Activated gamma-delta T cell (primary cell): ENCODE data around the gene SULT1A3.
"Not testable (repeated sequence)": the region's sequence is repeated elsewhere in the genome, so short reads cannot be mapped to it uniquely, and the experiment has no call there.

Experiments
- DNase-seq: peaks from one replicate; lab custom pipeline; 2025; lab: John Stamatoyannopoulos, UW

Gene SULT1A3

DNA sequence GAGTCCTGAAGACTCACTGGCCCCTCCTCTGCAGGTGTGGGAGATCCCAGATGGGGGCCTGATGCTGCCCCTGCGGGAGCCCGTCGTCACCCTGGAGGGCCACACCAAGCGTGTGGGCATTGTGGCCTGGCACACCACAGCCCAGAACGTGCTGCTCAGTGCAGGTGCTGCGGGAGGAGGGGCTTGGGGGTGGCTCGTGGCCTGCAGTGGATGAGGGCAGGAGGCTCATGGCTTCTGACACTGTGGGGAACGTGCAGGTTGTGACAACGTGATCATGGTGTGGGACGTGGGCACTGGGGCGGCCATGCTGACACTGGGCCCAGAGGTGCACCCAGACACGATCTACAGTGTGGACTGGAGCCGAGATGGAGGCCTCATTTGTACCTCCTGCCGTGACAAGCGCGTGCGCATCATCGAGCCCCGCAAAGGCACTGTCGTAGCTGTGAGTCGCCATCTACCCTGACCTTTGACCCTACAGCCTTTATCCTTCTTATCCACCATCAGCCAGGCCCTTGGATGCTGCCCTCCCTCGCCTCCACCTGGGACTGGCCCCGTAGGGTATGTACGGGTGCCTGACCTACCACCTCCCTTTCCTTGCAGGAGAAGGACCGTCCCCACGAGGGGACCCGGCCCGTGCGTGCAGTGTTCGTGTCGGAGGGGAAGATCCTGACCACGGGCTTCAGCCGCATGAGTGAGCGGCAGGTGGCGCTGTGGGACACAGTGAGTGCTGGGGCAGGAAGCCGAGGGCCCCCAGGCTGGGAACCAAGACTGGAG, 12.1 kb upstream of the SULT1A3 start:
- peak; percentile 73 for DNase-seq

DNA sequence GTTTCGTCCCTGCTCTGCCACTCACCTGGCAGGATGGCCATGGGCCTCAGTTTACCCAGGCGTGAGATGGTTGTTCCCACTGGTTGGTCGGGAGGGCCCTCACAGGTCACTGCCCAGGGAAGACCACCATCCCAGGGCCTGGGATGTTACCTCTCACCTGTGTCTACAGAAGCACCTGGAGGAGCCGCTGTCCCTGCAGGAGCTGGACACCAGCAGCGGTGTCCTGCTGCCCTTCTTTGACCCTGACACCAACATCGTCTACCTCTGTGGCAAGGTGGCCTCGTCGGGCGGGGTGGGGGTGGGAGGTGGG, 11.5 kb upstream of the SULT1A3 start:
- no peak for DNase-seq

- no peak for DNase-seq
Observed at GRCh38 chr16:30187971-30188561, 11.0 kb upstream of the SULT1A3 start.

GRCh38 chr16:30191158-30191557, 7.9 kb upstream of the SULT1A3 start:
- not testable (repeated sequence) for DNase-seq

GRCh38 chr16:30193098-30193497, 6.0 kb upstream of the SULT1A3 start:
- DNase-seq = not testable (repeated sequence)

- not testable (repeated sequence) for DNase-seq
Observed at GRCh38 chr16:30193615-30194014, 5.4 kb upstream of the SULT1A3 start, which contains the start of the genes BOLA2B and SLX1A. Gene BOLA2B (minus strand): TSS chr16:30193666. CDS start chr16:30193595, 71 bp downstream. Gene SLX1A (plus strand): TSS chr16:30193875. CDS start chr16:30194085, 210 bp downstream.

GRCh38 chr16:30194172-30194925, 4.7 kb upstream of the SULT1A3 start:
- not testable (repeated sequence) for DNase-seq

DNA sequence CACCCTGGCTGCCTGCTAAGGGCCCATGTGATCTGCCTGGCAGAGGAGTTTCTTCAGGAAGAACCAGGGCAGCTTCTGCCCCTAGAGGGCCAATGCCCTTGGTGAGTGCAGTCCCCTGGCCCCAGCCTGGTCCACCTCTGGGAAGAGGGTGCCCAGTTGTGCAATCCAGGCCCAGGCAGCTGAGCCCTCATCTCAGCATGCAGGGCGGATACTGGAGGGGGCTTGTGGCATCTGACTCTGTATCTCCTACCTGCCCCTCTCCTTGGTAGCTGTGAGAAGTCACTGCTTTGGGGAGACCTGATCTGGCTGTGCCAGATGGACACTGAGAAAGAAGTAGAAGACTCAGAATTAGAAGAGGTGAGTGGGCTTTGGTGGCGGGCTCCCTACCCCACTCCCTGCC, 2.1 kb upstream of the SULT1A3 start:
- not testable (repeated sequence) for DNase-seq

DNA sequence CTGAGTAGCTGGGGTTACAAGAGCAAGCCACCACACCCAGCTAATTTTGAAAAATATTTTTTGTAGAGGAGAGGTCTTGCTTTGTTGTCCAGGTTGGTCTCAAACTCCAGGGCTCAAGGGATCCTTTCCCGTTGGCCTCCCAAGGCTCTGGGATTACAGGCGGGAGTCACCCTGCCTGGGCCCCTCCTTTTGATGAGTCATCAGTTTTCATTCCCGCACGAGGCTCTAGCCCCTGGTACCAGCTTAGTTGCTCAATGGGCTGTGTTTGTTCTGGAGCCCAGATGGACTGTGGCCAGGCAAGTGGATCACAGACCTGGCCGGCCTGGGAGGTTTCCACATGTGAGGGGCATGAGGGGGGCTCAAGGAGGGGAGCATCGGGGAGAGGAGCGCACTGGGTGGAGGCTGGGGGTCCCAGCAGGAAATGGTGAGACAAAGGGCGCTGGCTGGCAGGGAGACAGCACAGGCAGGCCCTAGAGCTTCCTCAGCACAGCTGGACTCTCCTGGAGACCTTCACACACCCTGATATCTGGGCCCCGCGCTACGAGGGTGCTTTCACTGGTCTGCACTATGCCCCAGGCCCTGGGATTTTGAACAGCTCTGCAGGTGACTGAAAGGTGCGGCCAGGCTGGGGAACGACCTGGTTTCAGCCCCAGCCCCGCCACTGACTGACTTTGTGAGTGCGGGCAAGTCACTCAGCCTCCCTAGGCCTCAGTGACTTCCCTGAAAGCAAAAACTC, 721 bp downstream of the SULT1A3 start:
- not testable (repeated sequence) for DNase-seq

DNA sequence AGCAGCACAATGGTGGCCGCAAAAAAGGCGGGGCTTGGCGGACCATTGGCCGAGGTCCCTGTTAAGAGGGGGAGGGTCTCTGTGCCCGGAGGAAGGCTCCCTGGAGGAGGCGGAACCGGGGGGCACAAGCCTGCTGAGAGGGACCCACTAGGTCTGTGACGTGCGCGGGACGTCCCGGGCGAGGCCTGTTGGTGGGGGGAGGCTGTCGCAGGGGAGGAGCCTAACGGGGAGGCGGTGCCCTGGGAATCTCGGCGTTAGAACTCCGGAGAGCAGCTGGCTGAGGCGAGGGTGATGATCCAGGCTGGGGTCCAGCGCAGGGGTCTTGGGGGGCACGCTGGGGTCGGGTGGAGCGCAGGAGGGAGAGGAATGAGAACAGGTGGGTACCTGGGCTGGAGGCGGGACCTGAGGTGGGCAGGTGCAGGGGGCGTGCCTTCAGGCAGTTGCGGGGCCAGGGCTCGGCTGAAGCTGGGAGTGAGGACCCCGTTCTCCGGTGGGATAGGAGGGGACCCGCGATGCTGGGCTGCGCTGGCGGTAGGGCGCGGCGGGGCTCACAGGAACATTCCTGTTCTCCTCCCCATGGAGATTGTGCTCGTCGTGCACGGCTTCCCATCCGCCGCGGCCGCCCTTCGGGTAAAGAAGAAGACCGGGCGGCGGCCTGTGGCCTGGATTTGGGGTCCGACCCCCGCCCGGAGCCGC, 6.6 kb downstream of the SULT1A3 start:
- DNase-seq = not testable (repeated sequence)

DNA sequence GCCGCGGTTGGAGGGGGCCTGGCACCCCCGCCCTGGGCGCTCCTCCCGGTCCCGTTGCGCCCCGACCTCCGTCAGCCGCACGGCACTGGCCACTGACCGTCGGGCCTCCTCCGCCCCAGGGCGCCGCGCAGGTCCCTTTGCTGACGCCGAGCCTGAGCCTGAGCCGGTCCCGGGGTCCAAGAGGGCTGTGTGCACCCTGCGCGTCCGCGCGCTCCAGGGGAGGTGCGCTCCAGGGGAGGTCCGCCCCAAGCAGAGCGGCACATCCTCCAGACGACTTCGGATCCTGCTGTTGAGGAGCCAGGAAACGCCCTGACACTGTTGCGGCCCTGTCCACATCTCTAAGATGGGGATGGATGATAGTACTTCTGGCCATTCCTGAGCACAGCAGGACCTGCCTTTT, 7.2 kb downstream of the SULT1A3 start:
- not testable (repeated sequence) for DNase-seq

- DNase-seq = not testable (repeated sequence)
Observed at GRCh38 chr16:30207063-30207704, 8.1 kb downstream of the SULT1A3 start.

- DNase-seq = not testable (repeated sequence)
Observed at GRCh38 chr16:30209032-30209431, 10.0 kb downstream of the SULT1A3 start.

DNA sequence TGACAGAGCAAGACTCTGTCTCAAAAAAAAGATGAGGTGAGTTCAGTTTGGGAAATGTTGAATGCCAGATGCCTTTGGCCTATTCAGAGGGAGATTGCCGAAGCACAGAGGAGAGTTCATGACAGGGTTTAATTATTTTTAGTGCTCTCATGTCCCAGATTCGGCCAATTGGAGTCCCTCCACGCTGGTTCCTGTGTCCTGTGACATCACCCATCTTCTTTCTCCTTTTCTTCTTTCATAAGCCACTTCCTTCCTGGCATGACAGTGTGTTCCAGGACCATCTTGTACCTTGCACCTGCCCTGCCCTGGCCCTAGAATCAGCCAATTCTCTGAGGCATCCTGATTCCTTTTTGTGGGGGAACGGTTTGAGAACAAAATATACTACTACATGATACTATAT, 12.4 kb downstream of the SULT1A3 start:
- DNase-seq = not testable (repeated sequence)

- DNase-seq = not testable (repeated sequence)
Observed at GRCh38 chr16:30217082-30217481, 18.0 kb downstream of the SULT1A3 start.

DNA sequence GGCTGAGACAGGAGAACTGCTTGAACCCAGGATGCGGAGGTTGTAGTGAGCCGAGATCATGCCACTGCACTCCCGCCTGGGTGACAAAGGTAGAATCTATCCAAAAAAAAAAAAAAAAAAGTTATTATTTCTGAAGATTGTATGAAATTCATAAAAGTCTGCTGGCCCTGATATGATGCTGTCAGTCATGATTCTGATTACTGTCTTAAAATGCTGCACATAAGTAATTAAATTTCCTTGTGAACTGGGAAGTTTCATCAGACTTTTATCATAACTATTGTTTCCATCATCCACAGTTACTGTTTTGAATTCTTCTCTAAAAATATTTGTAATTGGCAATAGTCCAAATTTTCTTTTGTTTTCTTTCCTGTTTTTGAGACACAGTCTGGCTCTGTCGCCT, 49.3 kb downstream of the SULT1A3 start, which contains the start of gene NPIPB13:
TSS of gene NPIPB13 (minus strand) at position 101 of the 400 bp plus-strand sequence. CDS start 2,906 bp downstream, outside the sequence.
- DNase-seq = not testable (repeated sequence)
